Measurements from ENCODE around the gene CD4.

The CD4 gene

DNA sequence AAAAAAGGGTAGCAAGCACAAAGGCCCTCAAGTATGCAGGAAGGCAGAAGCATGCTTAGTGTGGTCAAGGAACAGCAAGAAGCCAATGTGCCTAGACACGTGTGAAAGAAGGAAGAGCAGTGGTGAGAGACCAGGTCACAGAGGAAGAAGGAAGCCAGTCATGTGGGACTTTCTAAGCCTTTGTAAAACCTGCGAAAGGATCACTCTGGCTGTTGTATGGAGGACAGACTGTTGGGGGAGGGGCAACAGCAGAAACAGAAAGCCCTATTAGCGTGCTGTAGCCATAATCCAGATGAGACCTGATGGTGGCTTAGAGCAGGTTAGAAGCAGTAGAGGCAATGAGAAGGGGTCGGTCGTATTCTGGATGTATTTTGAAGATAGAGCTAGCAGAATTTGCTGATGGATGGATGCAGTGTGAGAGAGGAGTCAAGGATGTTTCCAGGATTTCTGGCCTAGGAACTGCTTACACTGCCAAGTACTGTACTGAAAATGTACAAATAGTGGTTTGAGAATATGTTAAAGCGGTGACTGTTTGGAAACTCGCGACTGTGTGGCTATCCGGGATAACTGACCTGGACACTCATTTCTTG is 30.7 kb upstream of the CD4 start:
- no peak for TF ChIP-seq CTCF (IDR thresholded peaks at IDR 0.05)
- TF ChIP-seq ZFX (IDR thresholded peaks at IDR 0.05; ENCODE audit: borderline replicate concordance), result no peak
- H3K27ac ChIP-seq, result no peak overlapping the region

DNA sequence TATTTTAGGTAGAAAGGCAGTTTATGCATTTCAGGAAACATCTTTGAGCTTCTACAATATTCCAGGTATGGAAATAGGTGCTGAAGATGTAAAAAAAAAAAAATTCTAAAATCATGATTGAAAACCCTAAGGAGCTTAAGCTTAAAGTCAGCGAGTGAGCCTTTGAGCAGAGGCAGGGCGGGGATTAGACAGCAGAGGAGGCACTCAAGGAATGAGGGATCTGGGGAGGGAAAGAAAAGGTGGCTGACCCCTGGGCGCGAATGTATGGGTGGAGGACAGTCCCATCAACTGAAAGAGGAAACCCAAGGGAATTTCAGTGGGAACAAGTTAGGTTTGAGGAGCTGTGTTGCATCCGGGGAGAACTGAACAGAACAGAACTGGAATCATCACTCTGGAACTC is 29.6 kb upstream of the CD4 start:
- TF ChIP-seq CTCF (IDR thresholded peaks at IDR 0.05) (no peak), ZFX (IDR thresholded peaks at IDR 0.05; ENCODE audit: borderline replicate concordance) (no peak)
- no peak overlapping the region for H3K27ac ChIP-seq

DNA sequence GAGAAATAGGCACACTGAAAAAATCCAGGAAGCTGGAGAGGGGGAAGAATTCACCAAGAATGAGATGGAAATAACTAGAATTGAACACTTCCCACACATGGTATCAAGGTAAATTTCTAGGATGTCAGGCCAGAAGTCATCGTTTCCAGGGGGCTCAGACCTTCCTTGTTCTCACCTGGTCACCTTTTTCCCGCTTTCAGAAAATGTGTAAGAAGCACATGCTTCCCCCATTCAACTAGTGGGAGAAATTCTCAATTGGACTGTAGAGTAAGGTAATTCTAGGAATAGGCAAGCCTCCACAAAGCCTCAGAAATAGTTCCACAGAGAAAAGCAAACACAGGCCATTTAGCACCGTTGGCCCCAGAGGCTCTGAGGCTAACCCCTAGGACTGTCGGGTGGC is 25.9 kb upstream of the CD4 start:
- peak overlapping the region; percentile 99 for H3K27ac ChIP-seq
- no peak for TF ChIP-seq CTCF (IDR thresholded peaks at IDR 0.05)
- no peak for TF ChIP-seq ZFX (IDR thresholded peaks at IDR 0.05; ENCODE audit: borderline replicate concordance)

- TF ChIP-seq ZFX (IDR thresholded peaks at IDR 0.05; ENCODE audit: borderline replicate concordance) (no peak), CTCF (IDR thresholded peaks at IDR 0.05) (no peak)
- H3K27ac ChIP-seq, result peak overlapping the region; percentile 99
Measured at GRCh38 chr12:6764011-6764828, 25.1 kb upstream of the CD4 start.

- TF ChIP-seq ZFX (IDR thresholded peaks at IDR 0.05; ENCODE audit: borderline replicate concordance) (no peak), CTCF (IDR thresholded peaks at IDR 0.05) (no peak)
- H3K27ac ChIP-seq, result peak overlapping the region; percentile 99
Measured at GRCh38 chr12:6765048-6765633, 24.2 kb upstream of the CD4 start.

- TF ChIP-seq CTCF (IDR thresholded peaks at IDR 0.05), result no peak
- no peak for TF ChIP-seq ZFX (IDR thresholded peaks at IDR 0.05; ENCODE audit: borderline replicate concordance)
- H3K27ac ChIP-seq, result peak within 1 kb of the TSS; percentile 99
Measured at GRCh38 chr12:6765634-6766581, 23.4 kb upstream of the CD4 start, which contains the start of gene PTMS. Gene PTMS, plus strand, starts transcription at chr12:6766363. Its CDS starts 343 bp downstream, at chr12:6766706.
